GM23248 (cell line): Measurements from ENCODE around the gene DIPK2A.

Source experiments
- EZH2 ChIP-seq: fragments of 200-600 bp; sonication (generic); IDR thresholded peaks from 2 replicates; pipeline ENCODE4 v1.6.1; 2018; ENCODE audit warnings: antibody characterized with exemption, mild to moderate bottlenecking; ENCODE audit not compliant: insufficient read depth, poor library complexity, severe bottlenecking
- EZH2phosphoT487 ChIP-seq: fragments of 200-600 bp; sonication (generic); IDR thresholded peaks from 2 replicates; pipeline ENCODE4 v1.6.1; 2018; ENCODE audit warnings: antibody characterized with exemption, moderate library complexity, mild to moderate bottlenecking, low read depth; ENCODE audit not compliant: insufficient read depth

DNA sequence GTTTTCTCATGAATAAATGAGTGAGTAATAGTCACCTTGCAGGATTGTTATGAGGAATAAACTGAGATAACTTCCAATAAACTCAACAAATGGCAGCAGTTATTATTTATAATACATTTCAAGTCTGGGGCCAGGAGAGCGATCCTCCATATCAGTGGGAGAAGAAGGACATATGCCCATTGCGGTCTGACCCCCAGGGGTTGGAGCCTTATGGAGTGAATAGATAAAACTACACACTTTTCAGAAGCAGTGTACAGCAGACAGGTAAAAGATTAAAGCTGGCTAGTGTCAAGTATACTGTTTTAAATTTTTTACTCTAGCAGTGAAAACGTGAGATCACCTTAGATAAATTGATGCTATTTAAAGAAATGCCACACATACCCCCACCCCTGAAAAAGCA lies 43.5 kb downstream of the DIPK2A start:
- TF ChIP-seq EZH2 (no peak), EZH2phosphoT487 (no peak)
